ENCODE data around the gene IDH2. TPM values are rescaled to one million over a fixed set of nuclear protein-coding genes. Genes with fewer than 3 reads are reported as not detected.

Gene IDH2
- total RNA-seq, 1 experiment from 2014 or later, result 53.3 TPM

GRCh38 chr15:90121086-90121485 lies 18.8 kb upstream of the IDH2 start:
- CTCF ChIA-PET, result interaction anchor here (0.7 to 1.9 kb wide), 5 partner anchors 14 to 1391 kb away, joined by 3 to 5 read pairs (median 4); partner anchors contain the start of genes CIB1 and GDPGP1
- Mint-ChIP-seq H3K27ac (peak overlapping the region; percentile 31; the same call in 1 of the 2 replicates), H3K4me3 (no peak overlapping the region), H3K27me3 (ENCODE audit: low read depth) (no peaks in the 10 kb centered on the region; the same call in 1 of the 2 replicates), H3K36me3 (no peaks in the 10 kb centered on the region), H3K4me1 (peaks cover 18% of the 10 kb centered on the region), H3K9me3 (peaks cover 2% of the 10 kb centered on the region)
- no peak for DNase-seq (ENCODE audit: low spot score)
- TF ChIP-seq ETV6 (CRISPR knock-in tag; IDR thresholded peaks at IDR 0.05) (no peak), SP1 (CRISPR knock-in tag; conservative IDR thresholded peaks at IDR 0.05) (no peak), PREB (CRISPR knock-in tag; IDR thresholded peaks at IDR 0.05; ENCODE audit: borderline replicate concordance) (no peak), E2F5 (CRISPR knock-in tag; IDR thresholded peaks at IDR 0.05) (no peak), TP53 (CRISPR knock-in tag; IDR thresholded peaks at IDR 0.05) (no peak), RELA (CRISPR knock-in tag; IDR thresholded peaks at IDR 0.05; ENCODE audit: borderline replicate concordance) (no peak), ATF2 (CRISPR knock-in tag; IDR thresholded peaks at IDR 0.05; ENCODE audit: borderline replicate concordance, low read depth) (no peak), SMAD3 (CRISPR knock-in tag; IDR thresholded peaks at IDR 0.05; ENCODE audit: borderline replicate concordance) (no peak), E2F1 (CRISPR knock-in tag; IDR thresholded peaks at IDR 0.05) (no peak), USF1 (CRISPR knock-in tag; IDR thresholded peaks at IDR 0.05) (no peak), JAZF1 (CRISPR knock-in tag; IDR thresholded peaks at IDR 0.05) (no peak), CBFB (CRISPR knock-in tag; IDR thresholded peaks at IDR 0.05; ENCODE audit: low read depth) (no peak), ZNF671 (CRISPR knock-in tag; IDR thresholded peaks at IDR 0.05) (no peak)
- no peak for ATAC-seq
- POLR2A ChIA-PET, result no interaction called here

- Mint-ChIP-seq H3K4me3 (no peak overlapping the region), H3K27me3 (ENCODE audit: low read depth) (peaks cover 3% of the 10 kb centered on the region; the same call in 1 of the 2 replicates), H3K4me1 (peaks cover 10% of the 10 kb centered on the region), H3K36me3 (peaks cover 6% of the 10 kb centered on the region), H3K27ac (no peak overlapping the region), H3K9me3 (peaks cover 13% of the 10 kb centered on the region)
- POLR2A ChIA-PET, result no interaction called here
- ATAC-seq (no peak), DNase-seq (ENCODE audit: low spot score) (no peak)
- CTCF ChIA-PET, result interaction anchor here (0.7 kb wide), 1 partner anchor 358 kb away, joined by 3 read pairs; no protein-coding TSS in a partner anchor
- TF ChIP-seq ZNF416 (CRISPR knock-in tag; IDR thresholded peaks at IDR 0.05), result no peak
- TF ChIP-seq TEAD4 (CRISPR knock-in tag; IDR thresholded peaks at IDR 0.05), result no peak
- no peak for TF ChIP-seq OVOL2 (CRISPR knock-in tag; IDR thresholded peaks at IDR 0.05; ENCODE audit: borderline replicate concordance)
- TF ChIP-seq HMGA2 (CRISPR knock-in tag; IDR thresholded peaks at IDR 0.05), result no peak
- no peak for TF ChIP-seq ETV6 (CRISPR knock-in tag; IDR thresholded peaks at IDR 0.05)
- no peak for TF ChIP-seq FOXP4 (CRISPR knock-in tag; IDR thresholded peaks at IDR 0.05)
- no peak for TF ChIP-seq PRDM15 (CRISPR knock-in tag; IDR thresholded peaks at IDR 0.05)
- no peak for TF ChIP-seq SMAD4 (CRISPR knock-in tag; IDR thresholded peaks at IDR 0.05)
- TF ChIP-seq E2F4 (CRISPR knock-in tag; IDR thresholded peaks at IDR 0.05; ENCODE audit: borderline replicate concordance, low read depth), result no peak
- TF ChIP-seq CREB1 (CRISPR knock-in tag; IDR thresholded peaks at IDR 0.05), result no peak
Measured at GRCh38 chr15:90119367-90119766, 17.1 kb upstream of the IDH2 start.
